K562 (cell line): ENCODE data around the gene EYA2. TPM values are rescaled to one million over a fixed set of nuclear protein-coding genes. Genes with fewer than 3 reads are reported as not detected.
A peak's percentile ranks its signal among the peaks of the same experiment; 100 is the strongest.

Experiments used
- CEBPG ChIP-seq, 3 experiments: fragments of 200-800 bp in 1 of 3; sonication (Bioruptor generic) in 1 of 3; sonication (generic) in 1 of 3; formaldehyde crosslinking in 1 of 3; IDR thresholded peaks in 2 of 3; conservative IDR thresholded peaks in 1 of 3; 2 replicates each; pipeline versions ENCODE4 v1.6.1 to v1.8.0; 2016 to 2022; ENCODE audit warnings: missing compliant biosample characterization in 2 of 3, missing genetic modification characterization in 2 of 3, mild to moderate bottlenecking in 1 of 3, missing genetic modification reagents in 1 of 3
- CXXC5 ChIP-seq: fragments of 250-450 bp; sonication (Bioruptor Pico); IDR thresholded peaks from 2 replicates; pipeline ENCODE4 v1.8.0; 2022; ENCODE audit warnings: inconsistent platforms, mild to moderate bottlenecking, moderate library complexity
- EHMT2 ChIP-seq: fragments of 450-650 bp; IDR thresholded peaks from 2 replicates; pipeline ENCODE4 v1.6.1; 2018; ENCODE audit warnings: antibody characterized with exemption
- ETV1 ChIP-seq: fragments of 450-650 bp; conservative IDR thresholded peaks from 2 replicates; pipeline ENCODE4 v1.6.1; 2016; ENCODE audit warnings: missing genetic modification characterization, control low read depth, low read depth, missing compliant biosample characterization
- HNRNPK ChIP-seq: fragments of 200-400 bp; formaldehyde crosslinking; IDR thresholded peaks from one replicate; pipeline ENCODE4 v1.6.1; 2018; ENCODE audit warnings: mild to moderate bottlenecking, low read depth, low read length; ENCODE audit not compliant: poor library complexity, severe bottlenecking
- L3MBTL2 ChIP-seq: fragments of 450-650 bp; IDR thresholded peaks from 2 replicates; pipeline ENCODE4 v1.6.1; 2016; ENCODE audit warnings: mild to moderate bottlenecking, moderate library complexity
- LEF1 ChIP-seq: fragments of 450-650 bp; IDR thresholded peaks from 2 replicates; pipeline ENCODE4 v1.6.1; 2016; ENCODE audit warnings: mild to moderate bottlenecking
- MAFG ChIP-seq: fragments of 450-650 bp; conservative IDR thresholded peaks from 2 replicates; pipeline ENCODE4 v1.6.1; 2016; ENCODE audit warnings: missing genetic modification characterization, missing compliant biosample characterization
- MEIS2 ChIP-seq: fragments of 450-650 bp; IDR thresholded peaks from 2 replicates; pipeline ENCODE4 v1.6.1; 2014; ENCODE audit warnings: mild to moderate bottlenecking; ENCODE audit not compliant: partially characterized antibody
- MIER1 ChIP-seq: fragments of 450-650 bp; IDR thresholded peaks from 2 replicates; pipeline ENCODE4 v1.6.1; 2016; ENCODE audit warnings: antibody characterized with exemption, mild to moderate bottlenecking, low read depth
- MNT ChIP-seq, 2 experiments: fragments of 450-650 bp; conservative IDR thresholded peaks; 2 replicates each; pipeline ENCODE4 v1.6.1; 2017; ENCODE audit warnings: mild to moderate bottlenecking in 2 of 2, moderate library complexity in 2 of 2
- MYNN ChIP-seq, 2 experiments: sonication (generic); formaldehyde crosslinking in 1 of 2; IDR thresholded peaks; 2 replicates each; pipeline versions ENCODE4 v1.5.0 to v1.6.1; 2016 to 2020; ENCODE audit warnings: antibody characterized with exemption in 1 of 2, missing genetic modification reagents in 1 of 2
- NFRKB ChIP-seq: fragments of 450-650 bp; IDR thresholded peaks from 2 replicates; pipeline ENCODE4 v1.6.1; 2016; ENCODE audit warnings: low read depth
- NKRF ChIP-seq: fragments of 450-650 bp; IDR thresholded peaks from 2 replicates; pipeline ENCODE4 v1.6.1; 2016; ENCODE audit warnings: borderline replicate concordance
- NONO ChIP-seq, 2 experiments: fragments of 200-400 bp in 1 of 2; fragments of 450-650 bp in 1 of 2; formaldehyde crosslinking in 1 of 2; IDR thresholded peaks; 2 replicates each; pipeline ENCODE4 v1.6.1; 2017; ENCODE audit warnings: low read depth in 2 of 2, mild to moderate bottlenecking in 2 of 2, moderate library complexity in 2 of 2, low read length in 1 of 2
- POLR3A ChIP-seq: IDR thresholded peaks from 2 replicates; pipeline ENCODE4 v1.6.1; 2011; ENCODE audit warnings: borderline replicate concordance, mild to moderate bottlenecking, moderate library complexity; ENCODE audit not compliant: insufficient read length, insufficient read depth; ENCODE audit errors: extremely low read depth
- SOX6 ChIP-seq: fragments of 450-650 bp; IDR thresholded peaks from 2 replicates; pipeline ENCODE4 v1.6.1; 2014; ENCODE audit warnings: mild to moderate bottlenecking
- STAG1 ChIP-seq: sonication (generic); formaldehyde crosslinking; IDR thresholded peaks from 2 replicates; pipeline ENCODE4 v1.5.0; 2020; ENCODE audit warnings: missing genetic modification reagents, borderline replicate concordance
- ZNF277 ChIP-seq: fragments of 250-450 bp; sonication (Bioruptor Pico); IDR thresholded peaks from 2 replicates; pipeline ENCODE4 v1.8.0; 2022; ENCODE audit warnings: inconsistent platforms, mild to moderate bottlenecking, moderate library complexity, borderline replicate concordance
- ZNF316 ChIP-seq: fragments of 450-650 bp; IDR thresholded peaks from 2 replicates; pipeline ENCODE4 v1.6.1; 2016
- polyA plus RNA-seq, 8 experiments: library from polyadenylated mRNA; depleted of rRNA in 4 of 8; stranded (reverse) in 5 of 8; unstranded in 3 of 8; fragments of >200 nt; fragmentation: Nextera tagmentation in 2 of 8; fragmentation: Illumina TruSeq in 1 of 8; extraction: Ambion mirVana in 2 of 8; extraction: Trizol in 1 of 8; gene quantifications; 2 replicates each; pipeline versions ENCODE4 v1.2.1 to v1.2.3, GENCODE V29; 2011 to 2014; ENCODE audit warnings: inconsistent platforms in 1 of 8, missing spikeins in 1 of 8
- total RNA-seq, 7 experiments: library from RNA; depleted of rRNA in 6 of 7; stranded (reverse); fragments of >200 nt in 6 of 7; fragmentation: Illumina TruSeq in 2 of 7; extraction: Trizol in 2 of 7; gene quantifications; 2 replicates each; pipeline versions ENCODE4 v1.2.1 to v1.2.3, GENCODE V29; 2011 to 2021; ENCODE audit warnings: low replicate concordance in 1 of 7
- TF ChIP-seq, protein P1 (sequence below), 2 experiments: fragments of 450-650 bp in 1 of 2; sonication (generic) in 1 of 2; formaldehyde crosslinking in 1 of 2; IDR thresholded peaks in 1 of 2; conservative IDR thresholded peaks in 1 of 2; 2 replicates each; pipeline versions ENCODE4 v1.6.1 to v1.8.1; 2016 to 2023; ENCODE audit warnings: mild to moderate bottlenecking in 2 of 2, moderate library complexity in 2 of 2, inconsistent platforms in 1 of 2, missing genetic modification reagents in 1 of 2

EYA2 gene
- total and polyA plus RNA-seq, 9 of the 15 experiments (the other 6 are each of a cell fraction or from before 2014, with no cell fraction given), result 0.03 TPM; not detected in 8

GRCh38 chr20:46990017-46990595, 95.5 kb downstream of the EYA2 start (continued):
- TF ChIP-seq CEBPG (CRISPR knock-in tag; IDR thresholded peaks at IDR 0.05) (no peak), CEBPG (tag; conservative IDR thresholded peaks at IDR 0.05 in 1 of 2, IDR thresholded peaks at IDR 0.05 in 1 of 2) (no peak), LEF1 (peak; percentile 92), ZNF316 (peak; percentile 90), MNT (conservative IDR thresholded peaks at IDR 0.05) (peak in 1 of 2 experiments; percentile 52; a peak in 1 of 4 replicates), STAG1 (CRISPR knock-in tag) (no peak), HNRNPK (no peak), NFRKB (peak; percentile 66), MYNN (IDR thresholded peaks at IDR 0.05) (no peak), MYNN (CRISPR knock-in tag; IDR thresholded peaks at IDR 0.05) (no peak), ETV1 (peak; percentile 49), ZNF277 (CRISPR knock-in tag) (no peak), NONO (IDR thresholded peaks at IDR 0.05; ENCODE audit: low read depth in 2 of 2, low read length in 1 of 2) (no peak), L3MBTL2 (peak; percentile 39; the same call in 1 of the 2 replicates), NKRF (no peak), EHMT2 (peak; percentile 72; the same call in 1 of the 2 replicates), MEIS2 (peak; percentile 57), POLR3A (no peak), SOX6 (peak; percentile 65; the same call in 1 of the 2 replicates), MAFG (tag) (peak; percentile 57), CXXC5 (0 out of 2 replicates have a peak, but pooled peaks have one; percentile 10), MIER1 (no peak)
- TF ChIP-seq, protein P1, sequence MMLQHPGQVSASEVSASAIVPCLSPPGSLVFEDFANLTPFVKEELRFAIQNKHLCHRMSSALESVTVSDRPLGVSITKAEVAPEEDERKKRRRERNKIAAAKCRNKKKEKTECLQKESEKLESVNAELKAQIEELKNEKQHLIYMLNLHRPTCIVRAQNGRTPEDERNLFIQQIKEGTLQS (IDR thresholded peaks at IDR 0.05), result peak; percentile 83
- TF ChIP-seq, protein P1 (CRISPR knock-in tag; conservative IDR thresholded peaks at IDR 0.05), result no peak
